ENCODE data around the gene RPL22. TPM values are rescaled to one million over a fixed set of nuclear protein-coding genes. Genes with fewer than 3 reads are reported as not detected.
A peak's percentile ranks its signal among the peaks of the same experiment; 100 is the strongest.

Gene RPL22
- total RNA-seq, 2 experiments from 2014 or later = 395 to 433 TPM

DNA sequence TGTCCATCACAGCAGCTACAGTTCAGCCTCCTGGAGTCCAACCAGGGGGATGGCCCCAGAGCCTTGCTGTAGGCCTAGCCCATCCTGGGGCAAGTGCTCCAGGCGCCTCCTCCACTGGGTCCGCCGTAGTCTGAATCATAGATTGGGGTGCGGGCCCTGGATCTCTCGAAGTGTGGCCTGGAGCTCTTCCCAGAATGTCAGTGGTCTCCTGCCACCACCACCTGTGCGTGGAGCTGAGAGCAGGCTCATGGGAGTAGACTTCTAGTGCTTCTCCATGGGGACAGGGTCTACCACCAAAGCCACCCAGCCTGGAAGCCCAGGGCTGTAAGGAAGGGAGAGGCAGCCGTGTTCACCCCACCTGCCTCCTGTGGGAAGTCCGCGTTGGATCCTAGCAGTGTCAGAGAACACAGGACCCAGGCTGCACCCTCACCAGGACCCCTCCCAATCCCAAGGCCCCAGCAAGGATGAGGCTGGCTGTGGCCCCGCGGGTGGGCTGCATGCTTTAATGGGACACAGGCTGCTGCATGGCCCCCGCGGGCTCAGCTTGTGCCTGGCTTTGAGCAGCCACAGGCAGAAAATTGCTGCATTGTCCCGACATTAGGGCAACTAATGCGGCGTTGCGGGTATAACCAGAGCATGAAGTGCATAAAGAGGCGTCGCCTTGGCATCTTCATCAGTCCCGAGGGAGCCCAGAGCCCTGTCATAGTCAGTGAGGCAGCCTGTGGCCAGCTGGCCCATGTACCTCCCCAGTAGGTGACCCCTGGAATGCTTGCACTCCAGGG, 43.8 kb upstream of the RPL22 start:
- peaks cover 8% of the 10 kb centered on the region for H3K4me1 Mint-ChIP-seq (ENCODE audit: low read depth)
- ChIA-PET CTCF (interaction anchor here (0.5 to 3.0 kb wide), 11 partner anchors 9 to 247 kb away, joined by 3 to 12 read pairs (median 3); partner anchors contain the start of gene RNF207), POLR2A (interaction anchor here (1.5 kb wide), 1 partner anchor 43 kb away, joined by 3 read pairs; no protein-coding TSS in a partner anchor)
- H3K9me3 Mint-ChIP-seq = no peaks in the 10 kb centered on the region
- H3K36me3 Mint-ChIP-seq = peaks cover 3% of the 10 kb centered on the region
- no peak overlapping the region for H3K4me3 Mint-ChIP-seq
- no peak overlapping the region for H3K27ac Mint-ChIP-seq
- no peak for DNase-seq
- intact Hi-C loops (cut with micrococcal nuclease) = no loop called here
- peaks cover 56% of the 10 kb centered on the region for H3K27me3 Mint-ChIP-seq

DNA sequence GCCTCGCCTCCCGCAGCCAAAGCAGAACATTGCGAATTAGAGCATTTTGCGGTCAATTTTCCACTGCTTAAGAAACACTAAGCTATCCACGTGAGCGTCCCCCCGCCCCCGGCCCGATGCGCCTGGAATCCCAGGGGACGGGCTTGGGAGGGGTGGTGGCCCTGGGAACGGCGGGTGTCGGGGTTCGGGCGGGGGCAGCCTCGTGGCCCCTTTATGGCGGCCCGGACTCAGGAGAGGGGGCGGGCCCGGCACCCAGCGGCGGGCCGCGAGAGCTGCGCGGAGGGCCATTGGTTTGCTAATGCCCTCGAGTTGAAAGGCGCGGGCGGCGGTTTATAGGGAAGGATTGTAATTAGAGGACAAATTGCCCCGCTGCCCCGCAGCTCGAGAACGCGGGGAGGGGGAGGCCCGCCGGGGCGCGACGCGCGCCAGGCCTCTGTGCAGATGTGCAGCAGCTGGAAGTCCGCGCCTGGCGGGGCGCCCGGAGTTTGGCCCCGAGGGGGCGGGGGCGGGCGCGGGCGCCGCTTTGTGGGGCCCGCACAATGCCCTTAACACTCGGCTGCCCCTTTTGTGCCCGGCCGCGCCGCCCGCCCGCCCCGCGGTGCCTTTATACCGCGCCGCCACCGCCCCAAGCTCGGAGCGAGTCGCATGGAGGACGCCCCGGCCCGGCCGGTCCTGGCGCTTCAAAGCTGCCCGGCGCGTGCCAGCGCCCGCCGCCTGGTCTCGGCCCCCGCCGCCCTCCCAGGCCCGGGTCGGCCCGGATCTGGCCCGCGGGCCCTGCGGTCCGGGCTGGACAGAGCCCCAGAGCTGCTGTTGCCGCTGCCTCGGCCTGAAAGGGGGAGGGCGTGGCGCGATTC, 42.7 kb upstream of the RPL22 start:
- no peak for DNase-seq
- peaks cover 8% of the 10 kb centered on the region for H3K4me1 Mint-ChIP-seq (ENCODE audit: low read depth)
- no peaks in the 10 kb centered on the region for H3K9me3 Mint-ChIP-seq
- ChIA-PET CTCF (interaction anchor here (0.5 to 3.0 kb wide), 13 partner anchors 7 to 248 kb away, joined by 3 to 12 read pairs (median 3); partner anchors contain the start of gene RNF207), POLR2A (no interaction called here)
- peaks cover 3% of the 10 kb centered on the region for H3K36me3 Mint-ChIP-seq
- H3K27me3 Mint-ChIP-seq = peaks cover 47% of the 10 kb centered on the region
- H3K4me3 Mint-ChIP-seq = no peak overlapping the region
- intact Hi-C loops (cut with micrococcal nuclease) = no loop called here
- no peak overlapping the region for H3K27ac Mint-ChIP-seq

DNA sequence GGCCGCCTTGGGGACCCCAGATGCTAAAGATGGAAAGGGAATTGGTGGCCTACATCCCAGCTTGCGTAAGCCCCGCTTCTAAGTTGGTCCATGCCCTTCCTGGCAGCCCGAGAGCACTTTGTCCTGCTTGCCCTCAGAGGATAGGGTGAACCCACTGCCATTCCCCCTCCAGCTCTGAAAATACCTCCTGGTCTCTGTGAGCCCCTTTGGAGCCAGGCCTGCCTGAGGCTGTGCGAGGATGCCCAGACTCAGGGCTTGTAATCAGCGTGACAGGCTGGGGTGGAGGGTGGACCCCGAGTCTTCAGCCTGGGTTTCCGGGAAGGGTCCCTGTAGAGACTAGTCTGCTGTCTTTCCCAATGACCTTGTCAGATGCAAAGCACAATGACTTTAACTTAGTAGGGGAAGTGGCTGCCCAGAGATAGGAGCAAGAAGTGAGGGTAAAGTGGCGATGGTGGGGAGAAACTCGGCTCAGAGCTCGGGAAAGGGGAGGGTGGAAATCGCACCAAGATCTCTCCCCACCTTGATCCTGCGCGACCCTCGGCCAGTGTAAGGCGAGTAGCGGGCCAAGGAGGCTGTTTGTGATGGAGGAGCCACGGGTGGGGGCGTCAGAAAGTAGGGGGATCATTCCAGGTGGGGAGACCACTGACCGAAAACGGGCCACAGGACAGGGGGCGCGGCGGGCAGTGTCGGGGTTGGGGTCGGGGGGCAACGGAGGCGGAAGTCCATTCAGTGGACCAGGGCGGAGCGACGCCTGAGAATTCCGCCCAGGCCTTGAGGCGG, 41.9 kb upstream of the RPL22 start:
- intact Hi-C loops (cut with micrococcal nuclease) = no loop called here
- DNase-seq = no peak
- no peaks in the 10 kb centered on the region for H3K36me3 Mint-ChIP-seq
- ChIA-PET POLR2A (no interaction called here), CTCF (interaction anchor here (0.8 to 3.0 kb wide), 6 partner anchors 35 to 249 kb away, joined by 3 to 12 read pairs (median 3); partner anchors contain the start of gene RNF207)
- H3K4me3 Mint-ChIP-seq = no peak overlapping the region
- H3K27me3 Mint-ChIP-seq = peaks cover 41% of the 10 kb centered on the region
- H3K27ac Mint-ChIP-seq = no peak overlapping the region
- peaks cover 4% of the 10 kb centered on the region for H3K4me1 Mint-ChIP-seq (ENCODE audit: low read depth)
- no peaks in the 10 kb centered on the region for H3K9me3 Mint-ChIP-seq

DNA sequence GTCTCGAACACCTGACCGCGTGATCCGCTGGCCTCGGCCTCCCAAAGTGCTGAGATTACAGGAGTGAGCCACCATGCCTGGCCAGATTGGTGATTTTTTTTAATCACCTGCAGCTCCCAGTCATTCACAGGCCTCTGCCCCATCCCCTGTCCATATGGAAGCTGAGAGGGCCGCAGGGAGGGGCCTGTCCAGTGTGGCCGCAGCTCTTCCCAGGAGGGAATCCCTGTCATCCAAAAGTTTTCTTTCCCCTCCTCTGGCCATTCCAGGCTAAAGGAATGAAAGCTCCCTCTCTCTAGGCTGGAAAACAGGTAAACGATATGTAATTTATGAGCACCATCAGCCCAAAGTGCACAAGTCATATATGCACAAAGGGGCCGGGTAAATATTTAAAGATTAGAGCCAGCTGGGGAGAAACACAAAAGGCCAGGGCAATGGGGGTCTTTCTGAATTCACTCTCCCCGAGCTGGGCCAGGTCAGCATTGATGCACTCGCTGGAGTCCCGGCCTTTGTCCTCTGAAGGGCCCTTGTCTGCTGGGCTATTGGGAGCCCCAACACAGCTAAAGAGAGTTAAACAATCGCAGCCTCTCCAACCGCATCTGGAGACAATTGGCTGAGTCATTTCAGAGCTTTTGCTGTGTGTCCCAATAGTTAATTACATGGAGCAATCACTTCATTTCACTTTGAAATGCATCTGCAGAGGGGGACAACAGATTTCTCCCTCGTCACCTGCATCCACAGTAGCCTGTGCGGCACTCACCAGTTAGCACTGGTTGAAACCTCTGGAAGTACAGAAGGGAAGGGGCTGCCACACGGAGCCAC, 40.8 kb upstream of the RPL22 start:
- Mint-ChIP-seq H3K27me3 (peaks cover 37% of the 10 kb centered on the region), H3K9me3 (no peaks in the 10 kb centered on the region), H3K36me3 (no peaks in the 10 kb centered on the region), H3K4me1 (ENCODE audit: low read depth) (peaks cover 6% of the 10 kb centered on the region), H3K27ac (no peak overlapping the region), H3K4me3 (no peak overlapping the region)
- ChIA-PET CTCF (interaction anchor here (0.6 to 1.0 kb wide), 2 partner anchors 183 to 1929 kb away, joined by 3 read pairs; no protein-coding TSS in a partner anchor), POLR2A (no interaction called here)
- intact Hi-C loops (cut with micrococcal nuclease) = no loop called here
- DNase-seq = no peak

DNA sequence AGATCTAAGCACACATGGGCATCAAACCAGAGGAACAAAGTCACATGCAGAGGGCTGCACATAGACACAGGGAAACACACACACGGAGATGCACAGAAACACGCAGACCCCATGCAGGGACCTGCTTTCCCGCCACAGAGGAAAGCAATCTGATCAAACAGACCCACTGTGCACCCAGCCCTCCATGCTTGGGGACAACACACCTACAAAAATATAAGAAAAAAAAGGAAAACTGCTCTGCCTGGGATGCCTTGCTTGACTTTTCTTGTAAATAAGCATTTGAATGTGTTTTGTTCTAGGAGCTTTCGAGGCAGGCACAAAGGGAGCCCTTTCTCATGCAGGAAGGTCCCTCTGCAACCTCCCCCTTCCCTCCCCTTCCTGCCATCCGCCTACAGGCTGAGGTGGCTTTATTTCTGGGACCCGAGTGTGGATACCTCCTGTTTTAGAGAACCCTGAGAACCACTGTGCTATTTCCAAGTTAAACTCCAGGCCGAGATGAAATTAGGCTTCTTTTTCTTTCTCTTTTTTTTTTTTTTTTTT, 39.9 kb upstream of the RPL22 start:
- Mint-ChIP-seq H3K27me3 (peaks cover 33% of the 10 kb centered on the region), H3K4me1 (ENCODE audit: low read depth) (peaks cover 14% of the 10 kb centered on the region), H3K36me3 (no peaks in the 10 kb centered on the region), H3K4me3 (no peak overlapping the region), H3K9me3 (no peaks in the 10 kb centered on the region), H3K27ac (no peak overlapping the region)
- intact Hi-C loops (cut with micrococcal nuclease) = no loop called here
- CTCF ChIA-PET = interaction anchor here (0.6 to 4.9 kb wide), 9 partner anchors 7 to 1930 kb away, joined by 3 to 41 read pairs (median 3); partner anchors contain the start of gene RNF207
- POLR2A ChIA-PET = no interaction called here
- DNase-seq = no peak

DNA sequence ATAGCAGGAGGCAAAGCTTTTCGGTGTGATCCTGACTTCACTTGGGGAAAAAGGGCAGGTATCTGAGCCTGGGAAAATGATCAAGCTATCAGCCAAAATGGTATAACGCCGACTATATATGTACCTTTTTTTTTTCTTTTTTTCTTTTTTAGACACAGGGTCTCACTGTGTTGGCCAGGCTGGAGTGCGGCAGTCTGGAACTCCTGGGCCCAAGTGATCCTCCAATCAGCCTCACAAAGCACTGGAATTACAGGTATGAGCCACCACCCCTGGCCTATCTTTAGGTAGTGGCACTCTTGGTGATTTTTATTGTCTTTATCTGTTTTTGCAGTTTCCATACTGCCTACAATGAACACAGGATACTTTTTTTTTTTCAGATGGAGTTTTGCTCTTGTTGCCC, 37.7 kb upstream of the RPL22 start:
- Mint-ChIP-seq H3K4me1 (ENCODE audit: low read depth) (peaks cover 21% of the 10 kb centered on the region), H3K4me3 (peak overlapping the region; percentile 26), H3K27ac (no peak overlapping the region), H3K27me3 (peaks cover 21% of the 10 kb centered on the region), H3K9me3 (no peaks in the 10 kb centered on the region), H3K36me3 (peaks cover 15% of the 10 kb centered on the region)
- intact Hi-C loops (cut with micrococcal nuclease) = no loop called here
- ChIA-PET CTCF (interaction anchor here (0.6 to 4.9 kb wide), 4 partner anchors 9 to 183 kb away, joined by 4 to 41 read pairs (median 6); partner anchors contain the start of gene RNF207), POLR2A (interaction anchor here (0.6 kb wide), 1 partner anchor 173 kb away, joined by 3 read pairs; no protein-coding TSS in a partner anchor)
- no peak for DNase-seq

DNA sequence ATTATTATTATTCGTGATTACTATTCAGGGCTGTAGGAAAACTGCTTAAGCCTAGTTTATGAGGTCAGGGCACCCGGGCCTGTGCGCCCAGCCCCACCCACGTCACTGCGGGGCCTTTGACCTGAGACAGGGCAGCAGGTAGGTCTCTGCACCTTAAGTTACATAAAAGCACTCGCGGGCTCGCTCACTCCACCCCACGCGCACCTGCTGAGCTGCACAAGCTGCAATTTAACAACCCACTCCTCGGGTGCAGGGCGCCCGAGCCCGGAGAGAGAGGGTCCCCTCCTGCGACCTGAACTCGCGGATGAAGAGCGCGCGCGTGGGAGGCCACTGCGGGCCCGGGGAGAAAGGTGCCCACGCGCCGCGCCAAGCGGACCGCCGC, 35.9 kb upstream of the RPL22 start:
- peak; percentile 34 for DNase-seq
- intact Hi-C loops (cut with micrococcal nuclease) = loop anchor here (2.0 kb wide), 1 partner anchor 36 kb away; the partner anchor contains the start of gene RPL22
- H3K9me3 Mint-ChIP-seq = no peaks in the 10 kb centered on the region
- peaks cover 10% of the 10 kb centered on the region for H3K27me3 Mint-ChIP-seq
- H3K36me3 Mint-ChIP-seq = peaks cover 24% of the 10 kb centered on the region
- CTCF ChIA-PET = interaction anchor here (0.9 to 4.9 kb wide), 10 partner anchors 7 to 319 kb away, joined by 3 to 41 read pairs (median 4); partner anchors contain the start of genes NOL9 and RNF207
- H3K4me3 Mint-ChIP-seq = peak overlapping the region; percentile 89
- POLR2A ChIA-PET = interaction anchor here (1.0 to 2.0 kb wide), 6 partner anchors 9 to 226 kb away, joined by 3 to 16 read pairs (median 4); partner anchors contain the start of gene RNF207
- H3K4me1 Mint-ChIP-seq (ENCODE audit: low read depth) = peaks cover 19% of the 10 kb centered on the region
- peak overlapping the region; percentile 71 for H3K27ac Mint-ChIP-seq

DNA sequence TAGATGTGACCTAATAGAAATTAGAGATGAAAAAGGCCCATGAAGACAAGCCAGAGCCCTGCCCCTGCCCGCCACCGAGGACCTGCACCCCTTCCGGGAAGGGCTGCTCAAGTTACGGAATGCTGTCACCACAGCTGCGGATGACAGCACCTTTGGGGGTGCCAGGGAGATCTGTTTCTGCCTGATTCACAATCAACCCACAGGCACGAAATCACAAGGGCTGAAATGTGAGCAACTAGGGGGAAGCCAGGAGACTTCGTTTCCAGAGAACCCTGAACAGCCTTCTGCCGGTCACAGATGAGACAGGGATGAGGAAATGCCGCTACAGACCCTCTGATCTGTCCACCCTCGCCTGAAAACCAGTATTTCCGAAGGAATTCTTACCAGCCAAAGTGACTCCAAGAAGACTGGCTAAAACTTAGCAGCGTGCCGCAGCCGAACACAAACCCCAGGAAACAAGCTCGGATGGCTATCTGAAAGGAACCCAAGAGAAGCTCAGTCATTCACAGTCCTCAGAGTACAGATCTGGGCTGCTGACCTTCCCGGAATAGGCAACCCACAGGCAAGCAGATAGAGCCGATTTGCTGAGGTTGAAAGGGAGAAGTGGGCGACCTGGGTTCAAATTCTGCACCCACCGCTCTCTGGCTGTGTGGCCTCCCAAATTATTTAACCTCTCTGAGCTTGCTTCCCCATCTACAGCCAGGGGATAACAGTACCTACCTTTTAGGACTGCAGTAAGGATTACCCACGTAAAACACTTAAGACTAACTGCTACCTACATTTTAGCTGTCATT, 35.3 kb upstream of the RPL22 start:
- H3K27me3 Mint-ChIP-seq = peaks cover 8% of the 10 kb centered on the region
- H3K9me3 Mint-ChIP-seq = no peaks in the 10 kb centered on the region
- intact Hi-C loops (cut with micrococcal nuclease) = loop anchor here (2.0 kb wide), 1 partner anchor 36 kb away; the partner anchor contains the start of gene RPL22
- peak overlapping the region; percentile 71 for H3K27ac Mint-ChIP-seq
- DNase-seq = no peak
- ChIA-PET CTCF (interaction anchor here (0.9 to 4.9 kb wide), 8 partner anchors 8 to 256 kb away, joined by 3 to 41 read pairs (median 4); partner anchors contain the start of gene RNF207), POLR2A (interaction anchor here (1.0 to 2.0 kb wide), 6 partner anchors 8 to 226 kb away, joined by 3 to 16 read pairs (median 4); partner anchors contain the start of gene RNF207)
- peaks cover 19% of the 10 kb centered on the region for H3K4me1 Mint-ChIP-seq (ENCODE audit: low read depth)
- peak overlapping the region; percentile 89 for H3K4me3 Mint-ChIP-seq
- peaks cover 24% of the 10 kb centered on the region for H3K36me3 Mint-ChIP-seq

DNA sequence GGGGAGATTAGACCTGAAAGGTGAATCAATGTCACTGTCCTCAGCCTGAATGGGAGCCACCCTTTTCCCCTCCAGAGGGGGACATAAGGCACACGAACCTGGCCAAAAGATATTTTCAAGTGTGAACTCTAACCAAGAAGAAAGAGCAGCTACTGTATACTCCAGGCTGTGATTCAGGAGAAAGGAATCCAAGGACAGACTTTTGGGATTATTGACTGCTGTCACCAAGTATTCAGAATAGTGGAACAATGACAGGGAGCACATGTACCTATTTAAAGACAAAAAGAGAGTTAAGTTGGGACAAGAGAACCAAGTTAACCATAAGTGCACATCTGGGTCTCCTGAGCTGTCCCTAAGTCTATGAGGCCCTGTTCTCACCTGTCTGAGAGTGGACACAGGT, 34.0 kb upstream of the RPL22 start:
- H3K36me3 Mint-ChIP-seq = peaks cover 24% of the 10 kb centered on the region
- H3K27ac Mint-ChIP-seq = no peak overlapping the region
- intact Hi-C loops (cut with micrococcal nuclease) = no loop called here
- no peaks in the 10 kb centered on the region for H3K27me3 Mint-ChIP-seq
- no peaks in the 10 kb centered on the region for H3K9me3 Mint-ChIP-seq
- POLR2A ChIA-PET = no interaction called here
- no peak overlapping the region for H3K4me3 Mint-ChIP-seq
- no peak for DNase-seq
- CTCF ChIA-PET = interaction anchor here (0.8 to 1.6 kb wide), 2 partner anchors 13 to 28 kb away, joined by 3 to 7 read pairs; no protein-coding TSS in a partner anchor
- peaks cover 19% of the 10 kb centered on the region for H3K4me1 Mint-ChIP-seq (ENCODE audit: low read depth)

DNA sequence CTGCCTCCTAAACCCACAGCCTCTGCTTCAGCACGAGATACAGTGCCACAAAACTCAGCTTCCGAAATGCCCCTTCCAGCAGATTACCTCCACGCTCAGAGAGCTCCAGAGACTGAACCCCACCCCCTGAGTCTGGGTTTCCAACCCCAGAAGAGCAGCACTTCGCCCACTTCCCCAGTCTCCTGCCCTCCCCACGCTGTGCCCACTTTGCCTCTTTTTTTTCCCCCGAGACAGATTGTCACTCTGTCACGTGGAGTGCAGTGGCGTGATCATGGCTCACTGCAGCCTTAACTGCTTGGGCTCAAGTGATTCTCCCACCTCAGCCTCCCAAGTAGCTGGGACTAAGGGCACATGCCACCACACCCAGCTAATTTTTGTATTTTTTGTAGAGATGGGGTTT, 26.3 kb upstream of the RPL22 start:
- H3K4me1 Mint-ChIP-seq (ENCODE audit: low read depth) = no peaks in the 10 kb centered on the region
- no peaks in the 10 kb centered on the region for H3K9me3 Mint-ChIP-seq
- intact Hi-C loops (cut with micrococcal nuclease) = no loop called here
- ChIA-PET CTCF (interaction anchor here (0.7 kb wide), 1 partner anchor 117 kb away, joined by 3 read pairs; no protein-coding TSS in a partner anchor), POLR2A (interaction anchor here (0.8 to 1.1 kb wide), 3 partner anchors 10 to 24 kb away, joined by 3 to 4 read pairs (median 3); no protein-coding TSS in a partner anchor)
- no peak overlapping the region for H3K4me3 Mint-ChIP-seq
- H3K27me3 Mint-ChIP-seq = no peaks in the 10 kb centered on the region
- no peak overlapping the region for H3K27ac Mint-ChIP-seq
- H3K36me3 Mint-ChIP-seq = peaks cover 30% of the 10 kb centered on the region
- no peak for DNase-seq

Data from activated CD4-positive, alpha-beta memory T cell treated with anti-CD3 and anti-CD28 coated beads for 36 hours (primary cell).